ENCODE measurements around the gene NRXN3. TPM values are rescaled to one million over a fixed set of nuclear protein-coding genes. Genes with fewer than 3 reads are reported as not detected.

Gene NRXN3
- total and polyA plus RNA-seq, 4 donors: 1.4 to 8.3 (median 4.4) TPM

GRCh38 chr14:79044894-79045624 lies 874.9 kb downstream of the NRXN3 start:
- TF ChIP-seq, protein P1, sequence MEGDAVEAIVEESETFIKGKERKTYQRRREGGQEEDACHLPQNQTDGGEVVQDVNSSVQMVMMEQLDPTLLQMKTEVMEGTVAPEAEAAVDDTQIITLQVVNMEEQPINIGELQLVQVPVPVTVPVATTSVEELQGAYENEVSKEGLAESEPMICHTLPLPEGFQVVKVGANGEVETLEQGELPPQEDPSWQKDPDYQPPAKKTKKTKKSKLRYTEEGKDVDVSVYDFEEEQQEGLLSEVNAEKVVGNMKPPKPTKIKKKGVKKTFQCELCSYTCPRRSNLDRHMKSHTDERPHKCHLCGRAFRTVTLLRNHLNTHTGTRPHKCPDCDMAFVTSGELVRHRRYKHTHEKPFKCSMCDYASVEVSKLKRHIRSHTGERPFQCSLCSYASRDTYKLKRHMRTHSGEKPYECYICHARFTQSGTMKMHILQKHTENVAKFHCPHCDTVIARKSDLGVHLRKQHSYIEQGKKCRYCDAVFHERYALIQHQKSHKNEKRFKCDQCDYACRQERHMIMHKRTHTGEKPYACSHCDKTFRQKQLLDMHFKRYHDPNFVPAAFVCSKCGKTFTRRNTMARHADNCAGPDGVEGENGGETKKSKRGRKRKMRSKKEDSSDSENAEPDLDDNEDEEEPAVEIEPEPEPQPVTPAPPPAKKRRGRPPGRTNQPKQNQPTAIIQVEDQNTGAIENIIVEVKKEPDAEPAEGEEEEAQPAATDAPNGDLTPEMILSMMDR (IDR thresholded peaks at IDR 0.05; ENCODE audit: control extremely low read depth, extremely low read depth): no peak
- H3K36me3 ChIP-seq (ENCODE audit: control insufficient read depth in 4 of 4, insufficient read depth in 4 of 4, low read length in 4 of 4): no peaks in the 10 kb centered on the region
- H3K27me3 ChIP-seq (ENCODE audit: control insufficient read depth in 3 of 3, insufficient read depth in 3 of 3, low read length in 2 of 3): no peaks in the 10 kb centered on the region
- ATAC-seq (ENCODE audit: insufficient read depth, low FRiP score) (no peak), DNase-seq (no peak)
- H3K9ac ChIP-seq (ENCODE audit: insufficient read depth in 1 of 2, low read length in 2 of 2): no peak overlapping the region
- 53 to 58% methylated on average over 8 of the region's 8 CpGs for WGBS, 2 donors
- peaks cover 0 to 3% (median 0%) of the 10 kb centered on the region in 5 donors for H3K4me1 ChIP-seq (ENCODE audit: control insufficient read depth in 5 of 5, insufficient read depth in 5 of 5, low read length in 5 of 5)
- H3K27ac ChIP-seq (ENCODE audit: low read depth in 1 of 2, low read length in 1 of 2): no peak overlapping the region
- H3K4me3 ChIP-seq: no peak overlapping the region
- H3K9me3 ChIP-seq (ENCODE audit: control insufficient read depth in 4 of 4, insufficient read depth in 3 of 4, low read length in 3 of 4): peaks cover 0 to 7% (median 2%) of the 10 kb centered on the region in 4 donors

DNA sequence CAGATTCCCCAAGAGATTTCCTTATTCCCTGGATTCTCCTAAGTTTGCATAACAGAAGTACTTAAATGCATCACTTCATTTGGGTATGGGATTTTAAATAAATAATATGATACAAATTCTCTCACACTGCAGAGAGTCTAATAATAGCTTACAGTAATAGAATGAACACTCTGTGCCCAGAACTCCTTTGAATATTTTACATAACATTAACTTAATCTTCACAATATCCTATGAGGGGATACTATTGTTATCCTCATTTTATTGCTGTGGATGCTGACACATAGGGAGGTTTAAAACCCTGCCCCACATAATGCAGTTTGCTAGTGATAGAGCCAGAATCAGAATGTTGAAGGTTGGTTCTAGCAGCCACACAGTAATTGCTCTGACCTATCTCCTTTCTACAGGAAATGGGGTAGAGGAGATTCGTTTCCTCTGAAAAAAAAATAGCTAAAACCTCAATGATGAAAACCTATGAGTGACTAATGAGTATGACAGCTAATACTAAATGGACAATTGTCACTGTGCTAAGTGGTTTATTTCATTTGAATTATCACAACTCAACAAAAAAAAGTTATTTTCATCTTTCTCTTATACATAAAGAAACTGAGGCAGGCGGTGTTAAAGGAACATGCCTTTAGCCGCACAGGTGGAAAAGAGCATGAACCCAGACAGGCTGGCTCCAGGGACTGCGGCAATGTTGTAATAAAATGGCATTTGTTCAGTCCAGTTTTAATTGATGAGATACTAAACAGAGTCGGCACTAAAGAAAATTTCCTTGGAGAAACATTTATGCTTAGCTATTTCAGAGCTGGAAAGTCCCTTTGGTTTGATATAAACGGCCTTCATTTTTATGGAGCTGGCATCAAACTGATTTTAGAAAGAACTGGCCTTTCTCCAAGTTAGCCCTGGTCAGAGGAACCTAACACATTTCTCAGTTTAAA lies 880.9 kb downstream of the NRXN3 start:
- TF ChIP-seq, protein P1 (IDR thresholded peaks at IDR 0.05; ENCODE audit: control extremely low read depth, extremely low read depth): no peak
- WGBS, 2 donors: 63 to 71% methylated on average over 6 of the region's 6 CpGs
- ATAC-seq (ENCODE audit: insufficient read depth, low FRiP score): no peak

DNA sequence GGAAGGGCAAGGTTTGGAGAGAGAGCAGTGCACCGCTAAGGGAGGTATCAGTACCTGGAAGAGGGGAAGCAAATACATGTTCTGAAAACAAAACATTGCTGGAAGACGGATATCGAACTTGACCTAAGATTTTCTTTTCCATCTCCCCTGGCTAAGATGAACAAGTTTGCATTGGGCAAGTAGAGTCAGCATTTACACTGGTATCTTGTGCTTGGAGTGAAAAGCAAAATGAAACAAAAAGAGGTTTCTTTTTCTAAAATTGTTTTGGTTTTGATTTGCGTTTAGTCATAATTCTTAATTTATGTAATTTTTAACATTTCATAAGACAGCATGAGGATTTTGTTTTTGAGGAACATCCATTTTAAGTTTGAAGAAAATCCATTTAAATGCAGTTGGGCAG lies 881.6 kb downstream of the NRXN3 start:
- Histone ChIP-seq H3K27ac (ENCODE audit: low read depth in 1 of 2, low read length in 1 of 2) (no peak overlapping the region), H3K4me3 (no peak overlapping the region), H3K27me3 (ENCODE audit: control insufficient read depth in 3 of 3, insufficient read depth in 3 of 3, low read length in 2 of 3) (no peaks in the 10 kb centered on the region), H3K9ac (ENCODE audit: insufficient read depth in 1 of 2, low read length in 2 of 2) (no peak overlapping the region), H3K4me1 (ENCODE audit: control insufficient read depth in 5 of 5, insufficient read depth in 5 of 5, low read length in 5 of 5) (no peaks in the 10 kb centered on the region), H3K9me3 (ENCODE audit: control insufficient read depth in 4 of 4, insufficient read depth in 3 of 4, low read length in 3 of 4) (no peaks in the 10 kb centered on the region), H3K36me3 (ENCODE audit: control insufficient read depth in 4 of 4, insufficient read depth in 4 of 4, low read length in 4 of 4) (no peaks in the 10 kb centered on the region)
- TF ChIP-seq, protein P1 (IDR thresholded peaks at IDR 0.05; ENCODE audit: control extremely low read depth, extremely low read depth): no peak
- WGBS, 2 donors: 86 to 97% methylated on average over 4 of the region's 4 CpGs
- DNase-seq (no peak), ATAC-seq (ENCODE audit: insufficient read depth, low FRiP score) (no peak)

More for the DNA sequence above, 880.9 kb downstream of the NRXN3 start:
- H3K27me3 ChIP-seq (ENCODE audit: control insufficient read depth in 3 of 3, insufficient read depth in 3 of 3, low read length in 2 of 3): no peaks in the 10 kb centered on the region
- no peak for DNase-seq
- no peak overlapping the region for H3K27ac ChIP-seq (ENCODE audit: low read depth in 1 of 2, low read length in 1 of 2)
- no peaks in the 10 kb centered on the region for H3K9me3 ChIP-seq (ENCODE audit: control insufficient read depth in 4 of 4, insufficient read depth in 3 of 4, low read length in 3 of 4)
- H3K9ac ChIP-seq (ENCODE audit: insufficient read depth in 1 of 2, low read length in 2 of 2): no peak overlapping the region
- no peak overlapping the region for H3K4me3 ChIP-seq
- no peaks in the 10 kb centered on the region for H3K36me3 ChIP-seq (ENCODE audit: control insufficient read depth in 4 of 4, insufficient read depth in 4 of 4, low read length in 4 of 4)
- H3K4me1 ChIP-seq (ENCODE audit: control insufficient read depth in 5 of 5, insufficient read depth in 5 of 5, low read length in 5 of 5): no peaks in the 10 kb centered on the region

All from lung (tissue), 12 donors.